K562 (cell line): Measurements from ENCODE around the gene KPTN. TPM values are rescaled to one million over a fixed set of nuclear protein-coding genes. Genes with fewer than 3 reads are reported as not detected.

Experiments used
- ARID3B ChIP-seq: fragments of 250-450 bp; sonication (Bioruptor Pico); IDR thresholded peaks from 2 replicates; pipeline ENCODE4 v1.4.0; 2020; ENCODE audit warnings: borderline replicate concordance
- CTCFL ChIP-seq: IDR thresholded peaks from 2 replicates; pipeline ENCODE4 v1.6.1; 2011; ENCODE audit warnings: borderline replicate concordance, low read depth, mild to moderate bottlenecking, moderate library complexity, low read length; ENCODE audit not compliant: insufficient read depth, poor library complexity, severe bottlenecking
- DIDO1 ChIP-seq: fragments of 450-650 bp; IDR thresholded peaks from 2 replicates; pipeline ENCODE4 v1.6.1; 2016; ENCODE audit warnings: low read depth, missing biosample characterization, missing genetic modification characterization
- E2F6 ChIP-seq, 2 experiments: IDR thresholded peaks; 2 replicates each; pipeline ENCODE4 v1.6.1; 2011; ENCODE audit warnings: borderline replicate concordance in 1 of 2, control low read depth in 1 of 2, low read depth in 1 of 2, low read length in 1 of 2, mild to moderate bottlenecking in 1 of 2, mixed read lengths in 1 of 2, moderate library complexity in 1 of 2; ENCODE audit not compliant: insufficient read depth in 1 of 2, insufficient read length in 1 of 2, poor library complexity in 1 of 2, severe bottlenecking in 1 of 2; ENCODE audit errors: extremely low read depth in 1 of 2
- ETV1 ChIP-seq: fragments of 450-650 bp; conservative IDR thresholded peaks from 2 replicates; pipeline ENCODE4 v1.6.1; 2016; ENCODE audit warnings: missing genetic modification characterization, control low read depth, low read depth, missing compliant biosample characterization
- GABPB1 ChIP-seq: sonication (generic); formaldehyde crosslinking; IDR thresholded peaks from 2 replicates; pipeline ENCODE4 v1.8.0; 2022; ENCODE audit warnings: mild to moderate bottlenecking, missing genetic modification reagents
- GMEB1 ChIP-seq: fragments of 250-450 bp; sonication (Bioruptor Pico); IDR thresholded peaks from 2 replicates; pipeline ENCODE4 v1.4.0; 2020; ENCODE audit warnings: mild to moderate bottlenecking
- HCFC1 ChIP-seq: IDR thresholded peaks from 2 replicates; pipeline ENCODE4 v1.6.1; 2012; ENCODE audit warnings: low read depth, low read length, improper control_type of control experiment
- HSF4 ChIP-seq: fragments of 250-450 bp; sonication (Bioruptor Pico); IDR thresholded peaks from 2 replicates; pipeline ENCODE4 v2.1.2; 2022; ENCODE audit warnings: mild to moderate bottlenecking, moderate library complexity, borderline replicate concordance
- ILF3 ChIP-seq: fragments of 450-650 bp; IDR thresholded peaks from 2 replicates; pipeline ENCODE4 v1.6.1; 2018; ENCODE audit warnings: antibody characterized with exemption, mild to moderate bottlenecking, moderate library complexity, borderline replicate concordance
- KLF10 ChIP-seq: fragments of 250-450 bp; sonication (Bioruptor Pico); IDR thresholded peaks from 2 replicates; pipeline ENCODE4 v1.6.1; 2021; ENCODE audit warnings: matching md5 sums
- L3MBTL2 ChIP-seq: fragments of 450-650 bp; IDR thresholded peaks from 2 replicates; pipeline ENCODE4 v1.6.1; 2016; ENCODE audit warnings: mild to moderate bottlenecking, moderate library complexity
- LARP7 ChIP-seq: fragments of 450-650 bp; IDR thresholded peaks from 2 replicates; pipeline ENCODE4 v1.6.1; 2016
- MTA2 ChIP-seq: fragments of 450-650 bp; IDR thresholded peaks from 2 replicates; pipeline ENCODE4 v1.6.1; 2016; ENCODE audit warnings: low read depth
- NR2F6 ChIP-seq: fragments of 450-650 bp; formaldehyde crosslinking; IDR thresholded peaks from 2 replicates; pipeline ENCODE4 v1.4.0; 2020; ENCODE audit warnings: mild to moderate bottlenecking
- PTTG1 ChIP-seq: fragments of 450-650 bp; IDR thresholded peaks from 2 replicates; pipeline ENCODE4 v1.6.1; 2016; ENCODE audit warnings: low read depth, mild to moderate bottlenecking, missing genetic modification characterization, missing compliant biosample characterization
- SREBF2 ChIP-seq: sonication (generic); formaldehyde crosslinking; IDR thresholded peaks from 2 replicates; pipeline ENCODE4 v1.4.0; 2020; ENCODE audit warnings: mild to moderate bottlenecking, missing genetic modification reagents
- ZFP30 ChIP-seq: fragments of 250-450 bp; sonication (Bioruptor Pico); IDR thresholded peaks from 2 replicates; pipeline ENCODE4 v1.8.0; 2022; ENCODE audit warnings: moderate library complexity, mild to moderate bottlenecking, inconsistent platforms, borderline replicate concordance
- ZFP36 ChIP-seq: fragments of 150-350 bp; IDR thresholded peaks from 2 replicates; pipeline ENCODE4 v1.6.1; 2018; ENCODE audit warnings: low read length, low read depth; ENCODE audit not compliant: partially characterized antibody
- ZNF444 ChIP-seq: fragments of 250-450 bp; sonication (Bioruptor Pico); IDR thresholded peaks from 2 replicates; pipeline ENCODE4 v1.4.0; 2020; ENCODE audit warnings: mild to moderate bottlenecking, moderate library complexity
- ZNF507 ChIP-seq: conservative IDR thresholded peaks from 2 replicates; pipeline ENCODE4 v1.6.1; 2017; ENCODE audit warnings: missing genetic modification characterization, missing compliant biosample characterization
- polyA plus RNA-seq, 8 experiments: library from polyadenylated mRNA; depleted of rRNA in 4 of 8; stranded (reverse) in 5 of 8; unstranded in 3 of 8; fragments of >200 nt; fragmentation: Nextera tagmentation in 2 of 8; fragmentation: Illumina TruSeq in 1 of 8; extraction: Ambion mirVana in 2 of 8; extraction: Trizol in 1 of 8; gene quantifications; 2 replicates each; pipeline versions ENCODE4 v1.2.1 to v1.2.3, GENCODE V29; 2011 to 2014; ENCODE audit warnings: inconsistent platforms in 1 of 8, missing spikeins in 1 of 8
- total RNA-seq, 7 experiments: library from RNA; depleted of rRNA in 6 of 7; stranded (reverse); fragments of >200 nt in 6 of 7; fragmentation: Illumina TruSeq in 2 of 7; extraction: Trizol in 2 of 7; gene quantifications; 2 replicates each; pipeline versions ENCODE4 v1.2.1 to v1.2.3, GENCODE V29; 2011 to 2021; ENCODE audit warnings: low replicate concordance in 1 of 7

Gene KPTN
- total and polyA plus RNA-seq, 9 of the 15 experiments (the other 6 are each of a cell fraction or from before 2014, with no cell fraction given) = 0.56 to 18.2 (median 8.5) TPM

- TF ChIP-seq HSF4 (CRISPR knock-in tag) = no peak
- peak; percentile 96 for TF ChIP-seq HCFC1
- TF ChIP-seq L3MBTL2 = peak; percentile 49; the same call in 1 of the 2 replicates
- TF ChIP-seq ZFP30 (CRISPR knock-in tag) = no peak
- peak; percentile 83 for TF ChIP-seq CTCFL
- no peak for TF ChIP-seq MTA2
- TF ChIP-seq NR2F6 (CRISPR knock-in tag) = no peak
- TF ChIP-seq ZNF507 (tag) = no peak
- peak; percentile 63; the same call in 1 of the 2 replicates for TF ChIP-seq ARID3B (CRISPR knock-in tag)
- TF ChIP-seq ILF3 = no peak
- TF ChIP-seq DIDO1 (tag) = peak; percentile 94
- TF ChIP-seq GABPB1 = peak; percentile 77; the same call in 1 of the 2 replicates
- no peak for TF ChIP-seq LARP7
- no peak for TF ChIP-seq SREBF2 (CRISPR knock-in tag)
- TF ChIP-seq KLF10 (CRISPR knock-in tag) = no peak
- peak; percentile 70 for TF ChIP-seq GMEB1 (CRISPR knock-in tag)
- peak; percentile 49 for TF ChIP-seq ETV1 (tag)
- TF ChIP-seq ZFP36 = peak; percentile 78
- TF ChIP-seq PTTG1 (tag) = no peak
- TF ChIP-seq E2F6 (IDR thresholded peaks at IDR 0.05; ENCODE audit: borderline replicate concordance in 1 of 2, extremely low read depth in 1 of 2, insufficient read depth in 1 of 2, insufficient read length in 1 of 2, low read depth in 1 of 2, low read length in 1 of 2, poor library complexity in 1 of 2, severe bottlenecking in 1 of 2) = no peak
- TF ChIP-seq ZNF444 (CRISPR knock-in tag) = no peak
These were observed at the start of gene KPTN (continued) for GRCh38 chr19:47483800-47484690.
